ENCODE results near the gene TTC17. TPM values are rescaled to one million over a fixed set of nuclear protein-coding genes. Genes with fewer than 3 reads are reported as not detected.

TTC17 gene
- total RNA-seq, 1 donor from 2014 or later, result 105 TPM

DNA sequence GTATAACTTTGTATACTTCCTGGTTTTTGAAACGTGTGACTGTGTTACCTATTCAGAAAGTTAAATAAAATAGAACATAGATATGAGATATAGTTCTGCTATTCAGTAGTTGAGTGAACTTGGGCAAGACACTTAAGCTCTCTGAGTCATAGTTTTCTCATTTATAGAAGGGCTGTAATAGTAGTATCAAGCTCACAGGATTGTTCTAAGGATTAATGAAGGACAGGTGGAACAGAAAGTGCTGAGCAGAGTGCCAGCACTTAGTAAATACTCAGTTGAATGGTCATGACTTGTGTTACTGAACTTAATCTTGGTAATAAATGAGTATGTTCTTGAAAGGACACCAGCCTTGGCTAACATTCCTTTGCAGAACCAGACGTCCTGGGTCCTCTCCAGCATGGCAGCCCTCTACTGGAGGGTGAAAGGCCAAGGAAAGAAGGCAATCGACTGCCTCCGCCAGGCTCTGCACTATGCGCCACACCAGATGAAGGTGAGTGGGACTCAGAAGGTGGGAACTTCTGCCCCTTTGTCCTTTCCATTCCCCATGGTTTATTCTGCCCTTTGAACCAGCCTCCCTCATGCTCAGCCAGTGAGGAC, 131.2 kb downstream of the TTC17 start:
- peaks cover 62% of the 10 kb centered on the region for H3K36me3 ChIP-seq
- intact Hi-C loops (cut with DNase I), result no loop called here
- DNase-seq (no peak), ATAC-seq (no peak)
- TF ChIP-seq, protein P1, sequence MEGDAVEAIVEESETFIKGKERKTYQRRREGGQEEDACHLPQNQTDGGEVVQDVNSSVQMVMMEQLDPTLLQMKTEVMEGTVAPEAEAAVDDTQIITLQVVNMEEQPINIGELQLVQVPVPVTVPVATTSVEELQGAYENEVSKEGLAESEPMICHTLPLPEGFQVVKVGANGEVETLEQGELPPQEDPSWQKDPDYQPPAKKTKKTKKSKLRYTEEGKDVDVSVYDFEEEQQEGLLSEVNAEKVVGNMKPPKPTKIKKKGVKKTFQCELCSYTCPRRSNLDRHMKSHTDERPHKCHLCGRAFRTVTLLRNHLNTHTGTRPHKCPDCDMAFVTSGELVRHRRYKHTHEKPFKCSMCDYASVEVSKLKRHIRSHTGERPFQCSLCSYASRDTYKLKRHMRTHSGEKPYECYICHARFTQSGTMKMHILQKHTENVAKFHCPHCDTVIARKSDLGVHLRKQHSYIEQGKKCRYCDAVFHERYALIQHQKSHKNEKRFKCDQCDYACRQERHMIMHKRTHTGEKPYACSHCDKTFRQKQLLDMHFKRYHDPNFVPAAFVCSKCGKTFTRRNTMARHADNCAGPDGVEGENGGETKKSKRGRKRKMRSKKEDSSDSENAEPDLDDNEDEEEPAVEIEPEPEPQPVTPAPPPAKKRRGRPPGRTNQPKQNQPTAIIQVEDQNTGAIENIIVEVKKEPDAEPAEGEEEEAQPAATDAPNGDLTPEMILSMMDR (IDR thresholded peaks at IDR 0.05), result no peak
- no peaks in the 10 kb centered on the region for H3K4me1 ChIP-seq
- no peak overlapping the region for H3K27ac ChIP-seq
- no peaks in the 10 kb centered on the region for H3K9me3 ChIP-seq
- no peaks in the 10 kb centered on the region for H3K27me3 ChIP-seq (ENCODE audit: low read depth)
- no peak overlapping the region for H3K4me3 ChIP-seq

DNA sequence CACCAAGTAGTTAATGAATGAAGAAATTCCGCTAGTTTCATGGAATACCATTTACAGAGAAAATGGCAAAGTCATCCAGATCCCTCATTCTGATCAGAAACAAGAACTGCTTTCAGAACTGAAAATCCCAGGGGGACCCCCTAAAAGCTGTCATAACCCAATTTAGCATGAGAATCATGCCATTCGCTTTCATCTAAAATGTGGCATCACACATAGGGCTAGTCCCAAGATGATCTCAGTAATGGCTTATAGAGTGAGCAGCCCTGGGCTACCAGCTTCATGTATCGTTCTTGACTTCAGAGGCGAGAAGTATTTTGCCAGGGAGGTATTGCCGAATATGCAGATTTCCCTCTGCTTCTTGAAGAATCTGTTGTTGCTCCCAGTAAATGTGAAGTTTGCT, 134.0 kb downstream of the TTC17 start:
- no peak for ATAC-seq
- no peaks in the 10 kb centered on the region for H3K9me3 ChIP-seq
- intact Hi-C loops (cut with DNase I), result no loop called here
- H3K4me1 ChIP-seq, result no peaks in the 10 kb centered on the region
- TF ChIP-seq, protein P1 (IDR thresholded peaks at IDR 0.05), result no peak
- no peak overlapping the region for H3K4me3 ChIP-seq
- H3K27me3 ChIP-seq (ENCODE audit: low read depth), result no peaks in the 10 kb centered on the region
- H3K36me3 ChIP-seq, result peaks cover 59% of the 10 kb centered on the region
- DNase-seq, result no peak
- H3K27ac ChIP-seq, result no peak overlapping the region

- Histone ChIP-seq H3K27me3 (ENCODE audit: low read depth) (no peaks in the 10 kb centered on the region), H3K27ac (no peak overlapping the region), H3K9me3 (no peaks in the 10 kb centered on the region), H3K4me1 (no peaks in the 10 kb centered on the region), H3K36me3 (peaks cover 59% of the 10 kb centered on the region), H3K4me3 (no peak overlapping the region)
- intact Hi-C loops (cut with DNase I), result no loop called here
- no peak for ATAC-seq
- DNase-seq, result no peak
- TF ChIP-seq, protein P1 (IDR thresholded peaks at IDR 0.05), result no peak
Observed at GRCh38 chr11:43493431-43493830, 134.7 kb downstream of the TTC17 start.

GRCh38 chr11:43497144-43497543, 138.4 kb downstream of the TTC17 start:
- no peak for DNase-seq
- ATAC-seq, result no peak
- intact Hi-C loops (cut with DNase I), result no loop called here
- no peak overlapping the region for H3K27ac ChIP-seq
- H3K36me3 ChIP-seq, result peaks cover 34% of the 10 kb centered on the region
- H3K27me3 ChIP-seq (ENCODE audit: low read depth), result peaks cover 3% of the 10 kb centered on the region
- TF ChIP-seq, protein P1 (IDR thresholded peaks at IDR 0.05), result no peak
- no peaks in the 10 kb centered on the region for H3K9me3 ChIP-seq
- H3K4me1 ChIP-seq, result no peaks in the 10 kb centered on the region
- H3K4me3 ChIP-seq, result no peak overlapping the region

- ATAC-seq (no peak), DNase-seq (no peak)
- Histone ChIP-seq H3K4me3 (no peak overlapping the region), H3K27me3 (ENCODE audit: low read depth) (peaks cover 3% of the 10 kb centered on the region), H3K27ac (no peak overlapping the region), H3K36me3 (peaks cover 20% of the 10 kb centered on the region), H3K4me1 (no peaks in the 10 kb centered on the region), H3K9me3 (no peaks in the 10 kb centered on the region)
- TF ChIP-seq, protein P1 (IDR thresholded peaks at IDR 0.05), result no peak
- intact Hi-C loops (cut with DNase I), result no loop called here
Observed at GRCh38 chr11:43498561-43498960, 139.8 kb downstream of the TTC17 start.
